Uterus (tissue), 4 donors: ENCODE data around the gene YPEL4. TPM values are rescaled to one million over a fixed set of nuclear protein-coding genes. Genes with fewer than 3 reads are reported as not detected.

Experiments
- DNase-seq, 2 donors: peaks; one replicate each; pipeline ENCODE4 v3.0.0-alpha.2; 2019 to 2020
- H3K27ac ChIP-seq, 2 donors: fragments of 200-600 bp; sonication (generic); 1 replicate in 1 of 2; 2 replicates in 1 of 2; pipeline ENCODE4 v1.5.1; 2016 to 2018
- H3K27me3 ChIP-seq, 2 donors: fragments of 200-600 bp; sonication (generic); one replicate each; pipeline ENCODE4 v1.5.1; 2018 to 2019; ENCODE audit warnings: control low read depth in 1 of 2
- H3K36me3 ChIP-seq, 2 donors: fragments of 200-600 bp; sonication (generic); one replicate each; pipeline ENCODE4 v1.5.1; 2019; ENCODE audit warnings: control low read depth in 1 of 2
- H3K4me1 ChIP-seq, 2 donors: fragments of 200-600 bp; sonication (generic); one replicate each; pipeline ENCODE4 v1.5.1; 2018 to 2019; ENCODE audit warnings: control low read depth in 1 of 2
- H3K4me3 ChIP-seq, 2 donors: fragments of 200-600 bp; sonication (generic); 1 replicate in 1 of 2; 2 replicates in 1 of 2; pipeline ENCODE4 v1.5.1; 2018 to 2019; ENCODE audit warnings: mild to moderate bottlenecking in 1 of 2
- H3K9me3 ChIP-seq, 2 donors: fragments of 200-600 bp; sonication (generic); one replicate each; pipeline ENCODE4 v1.5.1; 2019; ENCODE audit warnings: control low read depth in 1 of 2
- POLR2A ChIP-seq, 2 donors: fragments of 450-650 bp; IDR thresholded peaks; one replicate each; pipeline ENCODE4 v1.6.1; 2016; ENCODE audit warnings: antibody characterized with exemption in 2 of 2, mild to moderate bottlenecking in 1 of 2, moderate library complexity in 1 of 2
- intact Hi-C: fragments of 100-400 bp; cut with DNase I; formaldehyde crosslinking; loops from one replicate; pipeline ENCODE4 v1.15.1; 2023; ENCODE audit warnings: low total_unique reads
- total RNA-seq, 4 donors: library from RNA; depleted of rRNA in 3 of 4; stranded (reverse); fragments of >200 nt in 3 of 4; gene quantifications; one replicate each; pipeline versions ENCODE4 v1.1.0 to v1.2.4, GENCODE V29; 2014 to 2023
- TF ChIP-seq, protein P1 (sequence below), 4 experiments: fragments of 200-600 bp in 2 of 4; fragments of 450-650 bp in 2 of 4; sonication (generic) in 2 of 4; IDR thresholded peaks; one replicate each; pipeline ENCODE4 v1.5.1; 2016 to 2019; ENCODE audit warnings: antibody characterized with exemption in 4 of 4, mild to moderate bottlenecking in 2 of 4, moderate library complexity in 1 of 4
- donor health status: DM: yes; HTN: yes; CAD: no.

YPEL4 gene
- total RNA-seq, 4 donors from 2014 or later: 0.26 to 7.6 (median 2.7) TPM

DNA sequence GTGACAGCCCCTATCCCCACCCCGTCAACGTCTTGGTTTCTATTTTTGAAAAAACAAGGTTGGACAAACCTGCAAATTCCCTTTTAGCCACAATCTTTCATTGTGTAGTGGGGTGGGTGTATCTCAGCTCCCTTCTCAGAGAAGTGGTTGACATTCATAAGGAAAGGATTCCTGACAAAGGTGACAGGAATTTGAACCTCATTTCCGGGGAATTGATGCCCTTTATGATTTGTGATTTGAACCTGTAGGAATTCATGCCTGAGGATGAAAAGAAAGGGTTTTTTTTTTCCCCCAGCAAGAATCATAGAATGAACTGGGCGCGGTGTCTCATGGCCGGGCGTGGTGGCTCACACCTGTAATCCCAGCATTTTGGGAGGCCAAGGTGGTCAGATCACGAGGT is 14.5 kb downstream of the YPEL4 start:
- no peak for TF ChIP-seq POLR2A (IDR thresholded peaks at IDR 0.05)
- TF ChIP-seq, protein P1, sequence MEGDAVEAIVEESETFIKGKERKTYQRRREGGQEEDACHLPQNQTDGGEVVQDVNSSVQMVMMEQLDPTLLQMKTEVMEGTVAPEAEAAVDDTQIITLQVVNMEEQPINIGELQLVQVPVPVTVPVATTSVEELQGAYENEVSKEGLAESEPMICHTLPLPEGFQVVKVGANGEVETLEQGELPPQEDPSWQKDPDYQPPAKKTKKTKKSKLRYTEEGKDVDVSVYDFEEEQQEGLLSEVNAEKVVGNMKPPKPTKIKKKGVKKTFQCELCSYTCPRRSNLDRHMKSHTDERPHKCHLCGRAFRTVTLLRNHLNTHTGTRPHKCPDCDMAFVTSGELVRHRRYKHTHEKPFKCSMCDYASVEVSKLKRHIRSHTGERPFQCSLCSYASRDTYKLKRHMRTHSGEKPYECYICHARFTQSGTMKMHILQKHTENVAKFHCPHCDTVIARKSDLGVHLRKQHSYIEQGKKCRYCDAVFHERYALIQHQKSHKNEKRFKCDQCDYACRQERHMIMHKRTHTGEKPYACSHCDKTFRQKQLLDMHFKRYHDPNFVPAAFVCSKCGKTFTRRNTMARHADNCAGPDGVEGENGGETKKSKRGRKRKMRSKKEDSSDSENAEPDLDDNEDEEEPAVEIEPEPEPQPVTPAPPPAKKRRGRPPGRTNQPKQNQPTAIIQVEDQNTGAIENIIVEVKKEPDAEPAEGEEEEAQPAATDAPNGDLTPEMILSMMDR (IDR thresholded peaks at IDR 0.05): no peak
- Histone ChIP-seq H3K27me3 (no peaks in the 10 kb centered on the region), H3K36me3 (no peaks in the 10 kb centered on the region), H3K4me1 (peaks cover 0 to 14% of the 10 kb centered on the region in 2 donors), H3K27ac (no peak overlapping the region), H3K4me3 (no peak overlapping the region), H3K9me3 (no peaks in the 10 kb centered on the region)
- intact Hi-C loops: loop anchor here (5.0 kb wide), 1 partner anchor 68 kb away; the partner anchor contains the start of gene UBE2L6
- DNase-seq: no peak

DNA sequence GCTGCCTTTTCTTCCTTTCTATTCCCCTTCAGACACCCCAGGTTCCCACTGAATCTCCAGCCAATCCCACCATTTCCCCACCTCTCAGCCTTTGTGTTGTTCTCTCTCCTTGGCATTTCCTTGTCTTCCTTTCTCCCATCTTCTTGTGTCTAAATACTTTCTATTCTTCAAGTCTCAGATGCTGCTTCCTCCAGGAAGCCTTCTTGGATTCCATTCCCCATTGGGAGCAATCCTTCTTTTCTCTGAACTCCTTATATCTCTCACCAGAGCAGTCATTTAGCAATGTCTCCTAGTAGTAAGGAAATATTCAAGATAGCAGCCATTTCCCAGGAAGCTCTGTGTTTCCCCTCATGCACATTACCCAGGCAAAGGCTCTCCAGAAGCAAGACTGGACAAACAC is 15.4 kb downstream of the YPEL4 start:
- intact Hi-C loops: no loop called here
- H3K4me1 ChIP-seq: peaks cover 0 to 9% of the 10 kb centered on the region in 2 donors
- H3K27me3 ChIP-seq: no peaks in the 10 kb centered on the region
- no peak for DNase-seq
- H3K9me3 ChIP-seq: no peaks in the 10 kb centered on the region
- H3K4me3 ChIP-seq: no peak overlapping the region
- no peak overlapping the region for H3K27ac ChIP-seq
- H3K36me3 ChIP-seq: no peaks in the 10 kb centered on the region
- no peak for TF ChIP-seq POLR2A (IDR thresholded peaks at IDR 0.05)
- TF ChIP-seq, protein P1 (IDR thresholded peaks at IDR 0.05): no peak

DNA sequence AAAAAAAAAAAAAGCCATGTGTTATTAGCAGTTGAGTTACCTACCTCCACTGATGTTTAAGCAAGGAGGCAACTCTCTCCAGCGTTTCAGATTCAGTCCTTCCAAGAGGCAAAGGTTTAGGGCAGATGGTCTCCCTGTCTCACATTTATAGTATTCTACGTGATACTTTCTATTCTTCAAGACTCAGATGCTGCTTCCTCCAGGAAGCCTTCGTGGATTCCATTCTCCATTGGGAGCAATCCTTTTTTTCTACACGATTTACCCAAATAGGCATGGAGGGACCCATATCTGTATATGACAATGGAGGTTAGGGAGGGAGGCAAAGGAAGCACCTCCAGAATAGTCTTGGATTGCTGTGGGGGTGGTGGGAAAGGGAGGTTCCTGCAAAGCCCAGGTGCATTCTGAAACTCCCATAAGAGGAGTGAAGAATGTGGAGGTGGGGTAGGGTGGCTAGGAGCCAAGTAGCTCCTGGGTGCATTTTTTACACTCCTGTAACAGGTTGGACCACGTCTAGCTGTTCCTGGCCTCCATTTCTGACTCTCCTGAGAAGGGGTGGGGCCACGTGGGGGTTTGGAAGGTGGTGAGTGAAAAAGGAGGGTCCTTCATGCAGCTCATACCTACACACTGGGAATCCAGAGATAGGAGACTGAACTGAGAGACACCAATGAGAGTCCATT is 16.2 kb downstream of the YPEL4 start:
- H3K4me3 ChIP-seq: no peak overlapping the region
- peaks cover 0 to 7% of the 10 kb centered on the region in 2 donors for H3K4me1 ChIP-seq
- TF ChIP-seq POLR2A (IDR thresholded peaks at IDR 0.05): no peak
- TF ChIP-seq, protein P1 (IDR thresholded peaks at IDR 0.05): no peak
- intact Hi-C loops: no loop called here
- no peaks in the 10 kb centered on the region for H3K27me3 ChIP-seq
- DNase-seq: no peak
- H3K27ac ChIP-seq: no peak overlapping the region
- H3K36me3 ChIP-seq: no peaks in the 10 kb centered on the region
- H3K9me3 ChIP-seq: no peaks in the 10 kb centered on the region

DNA sequence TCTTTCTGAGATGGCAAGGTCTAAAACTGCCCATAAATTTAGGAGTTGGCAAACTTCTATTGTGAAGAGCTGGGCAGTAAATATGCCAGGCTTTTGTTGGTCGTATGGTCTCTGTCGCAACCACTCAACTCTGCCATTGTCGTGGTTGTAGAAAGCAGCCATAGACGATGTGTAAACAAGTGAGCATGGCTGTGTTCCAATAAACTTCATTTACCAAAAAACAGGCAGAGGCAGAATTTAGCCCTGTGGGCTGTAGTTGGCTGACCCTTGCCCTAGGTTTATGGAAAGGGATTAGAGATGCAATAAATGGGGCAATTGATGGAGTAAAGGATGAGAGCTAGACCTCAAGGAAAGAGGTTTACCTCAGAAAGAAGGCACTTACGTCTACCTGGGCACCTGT is 17.6 kb downstream of the YPEL4 start:
- Histone ChIP-seq H3K9me3 (no peaks in the 10 kb centered on the region), H3K4me3 (no peak overlapping the region), H3K27ac (no peak overlapping the region), H3K27me3 (no peaks in the 10 kb centered on the region), H3K36me3 (no peaks in the 10 kb centered on the region), H3K4me1 (peaks cover 0 to under 1% of the 10 kb centered on the region in 2 donors)
- no peak for TF ChIP-seq POLR2A (IDR thresholded peaks at IDR 0.05)
- TF ChIP-seq, protein P1 (IDR thresholded peaks at IDR 0.05): no peak
- intact Hi-C loops: no loop called here
- DNase-seq: no peak

DNA sequence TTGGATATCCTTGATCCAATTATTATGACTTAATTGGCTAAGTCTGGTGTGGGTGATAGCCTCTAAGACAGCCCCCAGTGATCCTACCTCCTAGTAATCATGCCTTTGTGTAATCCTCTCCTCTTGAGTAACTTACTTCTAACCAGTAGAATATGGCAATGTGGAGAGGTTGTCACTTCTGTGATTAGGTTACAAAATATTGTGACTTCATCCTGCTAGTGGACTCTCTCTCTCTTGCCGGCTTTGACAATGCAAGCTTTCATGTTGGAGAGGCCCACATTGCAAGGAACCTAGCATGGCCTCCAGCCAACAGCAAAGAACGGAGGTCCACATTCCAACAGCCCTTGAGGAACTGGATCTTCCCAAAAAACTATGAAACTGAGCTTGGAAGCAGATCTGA is 19.5 kb downstream of the YPEL4 start:
- H3K27me3 ChIP-seq: no peaks in the 10 kb centered on the region
- TF ChIP-seq POLR2A (IDR thresholded peaks at IDR 0.05): no peak
- TF ChIP-seq, protein P1 (IDR thresholded peaks at IDR 0.05): no peak
- intact Hi-C loops: no loop called here
- H3K4me1 ChIP-seq: no peaks in the 10 kb centered on the region
- no peaks in the 10 kb centered on the region for H3K36me3 ChIP-seq
- no peak for DNase-seq
- no peak overlapping the region for H3K4me3 ChIP-seq
- no peak overlapping the region for H3K27ac ChIP-seq
- H3K9me3 ChIP-seq: no peaks in the 10 kb centered on the region
